ENCODE measurements around the gene LOXL1.
"Not testable (repeated sequence)": the region's sequence is repeated elsewhere in the genome, so short reads cannot be mapped to it uniquely, and the experiment has no call there.

Gene LOXL1

GRCh38 chr15:73922186-73923151, 3.8 kb upstream of the LOXL1 start:
- no peak for DNase-seq

- DNase-seq = no peak
These were observed 3.1 kb upstream of the LOXL1 start for GRCh38 chr15:73923156-73923487.

- DNase-seq = no peak
These were observed 2.6 kb upstream of the LOXL1 start for GRCh38 chr15:73923488-73924164.

- DNase-seq = peak; percentile 16
These were observed 1.9 kb upstream of the LOXL1 start for GRCh38 chr15:73924171-73924921.

GRCh38 chr15:73925848-73926218, 429 bp upstream of the LOXL1 start:
- no peak for DNase-seq

- DNase-seq = peak; percentile 44
These were observed 777 bp downstream of the LOXL1 start for GRCh38 chr15:73927003-73927475.

GRCh38 chr15:73927476-73928240, 1.4 kb downstream of the LOXL1 start:
- peak; percentile 83 for DNase-seq

- DNase-seq = no peak
These were observed 1.9 kb downstream of the LOXL1 start for GRCh38 chr15:73928241-73928579.

GRCh38 chr15:73928971-73929627, 2.8 kb downstream of the LOXL1 start:
- no peak for DNase-seq

GRCh38 chr15:73930371-73930770, 4.1 kb downstream of the LOXL1 start:
- no peak for DNase-seq

- no peak for DNase-seq
These were observed 4.6 kb downstream of the LOXL1 start for GRCh38 chr15:73930790-73931281.

GRCh38 chr15:73931441-73931840, 5.2 kb downstream of the LOXL1 start:
- DNase-seq = no peak

- no peak for DNase-seq
These were observed 6.3 kb downstream of the LOXL1 start for GRCh38 chr15:73932381-73933191.

- DNase-seq = no peak
These were observed 8.0 kb downstream of the LOXL1 start for GRCh38 chr15:73934281-73934680.

- no peak for DNase-seq
These were observed 9.3 kb downstream of the LOXL1 start for GRCh38 chr15:73935547-73935946.

GRCh38 chr15:73936181-73936580, 9.9 kb downstream of the LOXL1 start:
- DNase-seq = no peak

- no peak for DNase-seq
These were observed 10.5 kb downstream of the LOXL1 start for GRCh38 chr15:73936588-73937290.

GRCh38 chr15:73937296-73937695, 11.0 kb downstream of the LOXL1 start:
- no peak for DNase-seq

GRCh38 chr15:73937726-73938125, 11.5 kb downstream of the LOXL1 start:
- DNase-seq = no peak

- DNase-seq = not testable (repeated sequence)
These were observed 12.3 kb downstream of the LOXL1 start for GRCh38 chr15:73938516-73938915.

Measured in stimulated activated CD4-positive, alpha-beta T cell treated with anti-CD3 and anti-CD28 coated beads, Interleukin-4, amount 100 ng/mL, for 1 hour (primary cell).